ENCODE results near the gene TMEM120A. TPM values are rescaled to one million over a fixed set of nuclear protein-coding genes. Genes with fewer than 3 reads are reported as not detected.

TMEM120A gene
- total and polyA plus RNA-seq, 2 experiments from 2014 or later = 50.7 to 91.1 TPM

- Histone ChIP-seq H3K79me2 (peaks cover 70% of the 10 kb centered on the region), H3K36me3 (replicated peaks; ENCODE audit: insufficient read depth, low read depth) (no peaks in the 10 kb centered on the region), H3K27ac (no peak overlapping the region), H3K9me2 (replicated peaks; ENCODE audit: insufficient read depth) (no peaks in the 10 kb centered on the region), H2AFZ (no peak overlapping the region), H4K20me1 (ENCODE audit: insufficient read depth, poor library complexity, severe bottlenecking) (no peaks in the 10 kb centered on the region), H3K27me3 (no peaks in the 10 kb centered on the region), H3K4me1 (ENCODE audit: insufficient read depth) (peaks cover 25% of the 10 kb centered on the region), H3K9me3 (ENCODE audit: low read depth) (no peaks in the 10 kb centered on the region), H3K4me2 (no peak overlapping the region), H3K4me3 (no peak overlapping the region)
- TF ChIP-seq EZH2phosphoT487 (IDR thresholded peaks at IDR 0.05; ENCODE audit: low read depth, severe bottlenecking, unreplicated experiment) = no peak
- TF ChIP-seq EZH2 (IDR thresholded peaks at IDR 0.05; ENCODE audit: borderline replicate concordance) = no peak
- TF ChIP-seq CTCF (IDR thresholded peaks at IDR 0.05; ENCODE audit: poor library complexity) = no peak
- 85% methylated on average over 9 of the region's 9 CpGs for WGBS (ENCODE audit: low lambda C conversion rate, missing lambda C conversion rate)
- no peak for DNase-seq (ENCODE audit: low spot score)
These were observed 46.2 kb downstream of the TMEM120A start for GRCh38 chr7:75948179-75948578.

GRCh38 chr7:75946207-75946855, 48.1 kb downstream of the TMEM120A start:
- H3K27ac ChIP-seq = peak overlapping the region; percentile 94
- no peak for TF ChIP-seq EZH2phosphoT487 (IDR thresholded peaks at IDR 0.05; ENCODE audit: low read depth, severe bottlenecking, unreplicated experiment)
- TF ChIP-seq CTCF (IDR thresholded peaks at IDR 0.05; ENCODE audit: poor library complexity) = no peak
- no peak for TF ChIP-seq EZH2 (IDR thresholded peaks at IDR 0.05; ENCODE audit: borderline replicate concordance)
- H3K4me2 ChIP-seq = peak overlapping the region; percentile 32
- no peak for DNase-seq (ENCODE audit: low spot score)
- H4K20me1 ChIP-seq (ENCODE audit: insufficient read depth, poor library complexity, severe bottlenecking) = no peaks in the 10 kb centered on the region
- H2AFZ ChIP-seq = no peak overlapping the region
- no peak overlapping the region for H3K4me3 ChIP-seq
- peaks cover 85% of the 10 kb centered on the region for H3K79me2 ChIP-seq
- H3K9me2 ChIP-seq (replicated peaks; ENCODE audit: insufficient read depth) = no peaks in the 10 kb centered on the region
- H3K4me1 ChIP-seq (ENCODE audit: insufficient read depth) = peaks cover 25% of the 10 kb centered on the region
- 85% methylated on average over 8 of the region's 8 CpGs for WGBS (ENCODE audit: low lambda C conversion rate, missing lambda C conversion rate)
- H3K9me3 ChIP-seq (ENCODE audit: low read depth) = no peaks in the 10 kb centered on the region
- H3K36me3 ChIP-seq (replicated peaks; ENCODE audit: insufficient read depth, low read depth) = no peaks in the 10 kb centered on the region
- H3K27me3 ChIP-seq = no peaks in the 10 kb centered on the region

GRCh38 chr7:75945297-75946168, 48.9 kb downstream of the TMEM120A start:
- Histone ChIP-seq H3K27ac (peak overlapping the region; percentile 94), H3K4me1 (ENCODE audit: insufficient read depth) (peaks cover 25% of the 10 kb centered on the region), H3K79me2 (peaks cover 85% of the 10 kb centered on the region), H2AFZ (no peak overlapping the region), H3K4me2 (peak overlapping the region; percentile 59), H3K4me3 (no peak overlapping the region), H3K27me3 (no peaks in the 10 kb centered on the region), H4K20me1 (ENCODE audit: insufficient read depth, poor library complexity, severe bottlenecking) (no peaks in the 10 kb centered on the region), H3K9me3 (ENCODE audit: low read depth) (no peaks in the 10 kb centered on the region), H3K36me3 (replicated peaks; ENCODE audit: insufficient read depth, low read depth) (no peaks in the 10 kb centered on the region), H3K9me2 (replicated peaks; ENCODE audit: insufficient read depth) (no peaks in the 10 kb centered on the region)
- TF ChIP-seq CTCF (IDR thresholded peaks at IDR 0.05; ENCODE audit: poor library complexity) (no peak), EZH2 (IDR thresholded peaks at IDR 0.05; ENCODE audit: borderline replicate concordance) (no peak), EZH2phosphoT487 (IDR thresholded peaks at IDR 0.05; ENCODE audit: low read depth, severe bottlenecking, unreplicated experiment) (no peak)
- 69% methylated on average over 8 of the region's 8 CpGs for WGBS (ENCODE audit: low lambda C conversion rate, missing lambda C conversion rate)
- peak; percentile 75 for DNase-seq (ENCODE audit: low spot score)

All from hepatocyte (in vitro differentiated cells).